GM12873 (cell line): Measurements from ENCODE around the gene GABBR1.

Experiments
- CTCF ChIP-seq: IDR thresholded peaks from 2 replicates; pipeline ENCODE4 v1.5.1; 2012; ENCODE audit warnings: low read depth, mild to moderate bottlenecking, moderate library complexity, low read length, control low read depth; ENCODE audit not compliant: insufficient read depth; ENCODE audit errors: missing control alignments

The GABBR1 gene

GRCh38 chr6:29610540-29610939 lies 22.4 kb downstream of the GABBR1 start:
- no peak for TF ChIP-seq CTCF

- TF ChIP-seq CTCF, result no peak
Observed at GRCh38 chr6:29608131-29608530, 24.9 kb downstream of the GABBR1 start.

GRCh38 chr6:29603930-29604329 lies 29.1 kb downstream of the GABBR1 start:
- no peak for TF ChIP-seq CTCF

GRCh38 chr6:29603456-29603855 lies 29.5 kb downstream of the GABBR1 start:
- TF ChIP-seq CTCF, result no peak

- TF ChIP-seq CTCF, result peak; percentile 30
Observed at GRCh38 chr6:29602564-29603361, 30.2 kb downstream of the GABBR1 start.

- no peak for TF ChIP-seq CTCF
Observed at GRCh38 chr6:29598172-29598747, 34.7 kb downstream of the GABBR1 start.

- TF ChIP-seq CTCF, result no peak
Observed at GRCh38 chr6:29597184-29597583, 35.8 kb downstream of the GABBR1 start.
